NCI-H128 (cell line): Measurements from ENCODE around the gene KLF2.

ENCODE experiments used
- DNase-seq: peaks from one replicate; lab custom pipeline; 2025; ENCODE audit not compliant: unreplicated experiment; lab: John Stamatoyannopoulos, UW

The KLF2 gene

GRCh38 chr19:16375157-16375935 lies 50.7 kb downstream of the KLF2 start:
- DNase-seq = no peak

GRCh38 chr19:16375936-16376185 lies 51.2 kb downstream of the KLF2 start:
- DNase-seq = no peak

- no peak for DNase-seq
Observed at GRCh38 chr19:16376241-16376640, 51.6 kb downstream of the KLF2 start.

DNA sequence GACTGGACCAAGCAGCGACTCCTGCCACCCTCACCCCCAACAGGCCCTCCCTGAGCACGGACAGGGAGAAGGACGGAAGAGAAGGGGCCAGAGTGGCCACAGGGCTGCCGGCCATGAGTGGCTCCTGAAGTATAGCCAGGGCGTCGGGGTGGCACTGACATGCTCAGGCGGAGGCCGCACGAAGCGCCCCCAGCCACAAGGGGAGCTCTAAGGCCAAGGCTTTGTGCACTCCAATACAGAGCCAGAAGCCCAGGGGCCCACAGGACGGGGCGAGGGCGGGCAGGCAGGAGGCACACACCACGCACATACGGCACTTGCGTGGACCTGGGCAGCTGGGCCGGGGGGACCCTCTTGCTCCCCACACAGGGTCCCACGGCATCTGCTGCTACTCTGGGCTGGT lies 52.0 kb downstream of the KLF2 start:
- no peak for DNase-seq

DNA sequence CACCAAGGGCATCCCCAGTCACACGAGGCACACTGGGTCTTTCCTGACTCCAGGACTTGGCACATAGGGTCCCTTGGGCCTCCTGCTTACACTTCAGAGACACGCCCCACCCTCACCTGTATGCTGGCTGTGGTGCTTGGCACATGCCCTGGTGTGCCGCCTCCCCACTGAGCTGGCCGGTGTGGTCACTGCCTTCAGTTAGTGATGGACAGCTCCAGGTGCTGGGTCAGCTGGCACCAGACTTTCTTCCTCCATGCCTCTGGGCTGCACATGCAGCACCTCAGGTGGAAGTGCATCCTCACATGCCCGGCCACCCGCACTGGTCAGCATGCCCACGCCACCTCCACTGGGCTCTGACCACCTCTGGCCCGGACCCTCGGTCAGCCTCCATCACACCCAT lies 52.9 kb downstream of the KLF2 start:
- no peak for DNase-seq
